ENCODE results near the gene TBC1D26.
A peak's percentile ranks its signal among the peaks of the same experiment; 100 is the strongest.
"Not testable (repeated sequence)": the region's sequence is repeated elsewhere in the genome, so short reads cannot be mapped to it uniquely, and the experiment has no call there.

The TBC1D26 gene

DNA sequence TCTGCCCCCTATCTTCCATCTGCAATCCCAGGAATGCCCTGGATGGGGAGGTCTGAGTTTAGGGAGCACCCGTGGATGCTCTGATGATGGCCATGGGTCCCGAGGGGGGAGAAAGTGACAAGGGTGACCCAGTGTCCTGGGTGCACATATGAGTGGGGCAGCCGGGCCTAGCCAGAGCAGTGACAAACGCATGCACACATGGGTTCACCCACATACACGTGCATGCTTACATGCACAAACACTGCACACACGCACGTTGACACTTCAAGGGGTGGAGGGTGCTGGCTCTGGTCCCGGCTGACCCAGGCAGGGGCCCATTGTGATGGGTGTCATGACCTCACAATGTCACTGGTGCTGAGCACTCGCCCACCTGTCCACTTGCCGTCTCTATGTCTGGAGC, at the start of gene TBC1D26:
Gene TBC1D26, plus strand, starts transcription at position 384 of the 400 bp plus-strand sequence. CDS start 3,066 bp downstream, outside the sequence.
- DNase-seq (ENCODE audit: low spot score) = not testable (repeated sequence)

DNA sequence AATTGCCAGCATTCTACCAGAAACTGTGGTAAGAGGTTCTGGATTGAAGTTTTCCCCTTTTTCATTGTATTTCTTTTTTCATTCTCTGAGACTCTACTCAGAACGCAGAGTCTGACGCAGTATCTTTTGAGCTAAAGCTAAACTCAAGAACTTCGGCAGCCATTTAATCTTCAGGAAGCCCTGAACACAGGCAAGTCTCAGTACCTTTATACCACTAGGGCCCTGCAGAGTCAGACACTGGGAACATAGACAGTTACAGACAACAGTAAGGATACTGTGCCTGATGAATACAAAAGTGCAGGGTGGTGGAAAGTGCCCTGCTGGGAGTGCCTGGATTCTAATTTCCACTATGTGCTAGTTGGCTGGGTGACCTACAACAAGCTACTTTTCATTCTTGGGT, 48.9 kb upstream of the TBC1D26 start:
- not testable (repeated sequence) for DNase-seq (ENCODE audit: low spot score)

DNA sequence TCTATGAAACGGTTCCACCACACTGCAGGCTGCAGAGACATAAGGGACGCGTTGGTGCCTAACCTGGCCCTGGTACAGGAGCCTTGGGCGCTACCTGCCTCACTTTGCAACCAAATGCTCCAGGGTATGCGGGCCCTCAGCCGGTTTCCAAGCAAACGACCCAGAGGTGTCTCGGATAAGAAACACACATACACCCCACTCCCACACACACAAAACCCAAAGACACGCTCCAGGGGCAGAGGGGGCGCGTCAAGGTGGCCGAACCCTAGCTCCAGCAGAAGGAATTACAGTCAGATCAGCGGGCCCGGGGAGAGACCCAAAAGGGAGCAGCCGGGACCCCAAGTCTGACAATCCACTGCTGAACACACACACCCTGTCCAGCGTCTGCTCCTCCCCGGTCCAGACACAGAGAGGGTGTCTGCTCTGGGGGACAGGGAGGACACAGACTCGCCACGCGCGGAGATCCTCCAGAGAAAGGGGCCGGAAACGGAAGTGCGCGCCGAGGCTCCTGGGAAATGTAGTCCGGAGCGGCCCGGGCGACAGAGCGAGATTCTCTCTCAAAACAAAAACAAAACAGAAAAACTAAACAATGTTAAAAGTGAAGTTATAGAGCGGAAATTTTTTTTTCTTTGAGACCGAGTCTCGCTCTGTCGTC, 48.1 kb upstream of the TBC1D26 start, which contains the start of gene TRIM16:
Gene TRIM16, minus strand, starts transcription at position 488 of the 655 bp plus-strand sequence. CDS start 32,702 bp downstream, outside the sequence.
- DNase-seq (ENCODE audit: low spot score) = peak; percentile 22

DNA sequence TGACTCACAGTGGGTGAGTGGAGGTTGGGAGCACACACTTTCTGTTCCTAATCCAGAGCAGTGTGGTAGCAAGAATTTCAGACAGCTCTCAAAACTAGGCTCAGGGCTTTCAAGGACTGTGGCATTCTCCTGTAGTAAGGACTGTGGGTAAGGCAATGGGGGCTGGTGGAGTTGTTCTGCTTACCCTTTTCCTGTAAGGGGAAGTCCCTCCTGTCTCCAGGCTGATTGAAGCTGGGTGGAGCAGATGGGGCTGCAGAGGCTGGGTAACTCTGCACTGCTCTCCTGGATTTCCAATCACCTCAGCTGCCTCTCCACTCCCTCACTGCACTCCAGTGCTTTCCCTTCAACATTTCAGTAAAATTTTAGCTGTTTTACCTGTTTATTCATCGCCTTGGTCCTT, 44.6 kb upstream of the TBC1D26 start:
- DNase-seq (ENCODE audit: low spot score) = not testable (repeated sequence)

DNA sequence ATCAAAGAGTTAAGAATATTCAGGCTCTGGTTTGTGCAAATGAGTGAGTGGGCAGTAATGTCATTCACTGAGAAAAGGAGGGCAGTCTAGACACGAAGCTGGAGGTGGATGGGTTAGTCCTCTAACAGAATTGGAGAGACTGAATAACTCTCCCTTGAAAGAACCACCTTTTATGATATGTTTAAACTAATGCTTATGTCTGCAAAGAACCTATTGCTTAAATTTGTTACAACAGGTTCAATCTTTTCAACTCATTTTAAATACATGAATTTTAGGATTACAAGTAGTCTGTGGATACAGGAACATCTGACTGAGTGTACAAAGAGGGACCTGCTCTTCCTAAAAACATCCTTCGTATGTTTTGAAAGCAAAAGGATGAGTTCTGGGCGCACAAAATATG, 33.1 kb upstream of the TBC1D26 start:
- DNase-seq (ENCODE audit: low spot score) = not testable (repeated sequence)

DNA sequence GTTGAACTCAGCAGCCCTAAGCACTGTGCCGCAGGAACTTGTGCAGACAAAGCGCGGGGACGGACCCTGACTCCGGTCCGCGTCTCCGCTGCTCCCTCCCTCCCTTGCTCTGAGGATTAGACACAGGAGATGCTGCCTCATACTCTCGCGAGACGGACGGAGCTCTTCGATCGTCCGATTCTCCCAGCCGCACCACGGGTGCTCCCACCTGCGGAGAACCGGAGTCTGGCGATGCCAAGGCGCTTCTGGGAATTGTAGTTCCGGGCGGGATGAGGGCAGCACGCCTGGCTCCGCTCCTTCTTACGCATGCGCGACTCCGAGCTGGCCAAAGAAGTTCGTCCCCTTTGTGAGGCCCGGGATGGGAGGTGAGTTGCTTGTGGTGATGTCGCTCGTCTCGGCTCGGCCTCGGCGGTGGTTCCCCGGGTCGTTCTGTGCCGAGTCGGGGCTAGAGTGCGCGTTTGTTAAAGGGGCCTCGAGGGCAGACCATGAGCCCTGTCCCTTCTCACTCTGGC, 32.6 kb upstream of the TBC1D26 start, which contains the start of gene ZNF286A:
Gene ZNF286A, plus strand, starts transcription at position 340 of the 512 bp plus-strand sequence. CDS start 578 bp downstream, outside the sequence.
- DNase-seq (ENCODE audit: low spot score) = peak; percentile 82

DNA sequence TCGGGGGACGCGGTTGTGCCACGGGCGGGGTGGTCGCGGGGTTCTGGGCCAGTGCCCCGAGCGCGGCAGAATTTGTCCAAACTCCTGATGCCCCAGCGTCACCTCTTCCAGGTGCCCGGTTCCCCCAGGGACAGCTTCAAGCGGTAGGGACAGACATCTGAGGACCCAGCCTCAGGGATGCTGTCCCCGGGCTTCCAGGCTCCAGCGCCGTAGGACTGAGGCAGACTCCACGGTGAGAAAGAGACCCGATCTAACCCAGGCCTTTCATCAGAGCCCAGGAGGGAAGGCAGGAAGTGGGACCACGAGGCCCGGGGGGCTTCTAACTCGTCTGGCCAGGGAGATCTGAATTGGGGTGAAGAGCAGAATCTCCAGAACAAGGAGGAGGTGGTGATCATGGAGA, 32.1 kb upstream of the TBC1D26 start:
- DNase-seq (ENCODE audit: low spot score) = not testable (repeated sequence)

DNA sequence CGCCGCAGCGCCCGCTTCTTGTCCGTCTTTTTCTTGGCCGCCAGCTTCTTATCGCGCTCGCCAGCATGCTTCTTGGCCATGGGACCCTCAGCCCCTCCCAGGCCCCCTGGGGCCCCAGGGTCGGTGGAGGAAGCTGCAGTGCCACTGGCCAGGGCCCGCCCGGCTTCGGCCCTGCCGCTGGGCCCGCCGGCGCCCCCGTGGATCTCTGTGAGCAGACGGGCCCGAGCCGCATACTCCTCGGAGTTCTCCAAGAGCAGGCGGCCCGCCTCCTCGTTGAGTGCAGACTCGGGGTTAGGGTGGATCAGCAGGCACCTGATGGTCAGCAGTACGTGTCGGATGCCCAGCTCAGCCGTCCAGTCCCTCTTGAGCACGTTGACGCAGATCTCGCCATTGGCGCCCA, 27.8 kb upstream of the TBC1D26 start:
- DNase-seq (ENCODE audit: low spot score) = not testable (repeated sequence)

DNA sequence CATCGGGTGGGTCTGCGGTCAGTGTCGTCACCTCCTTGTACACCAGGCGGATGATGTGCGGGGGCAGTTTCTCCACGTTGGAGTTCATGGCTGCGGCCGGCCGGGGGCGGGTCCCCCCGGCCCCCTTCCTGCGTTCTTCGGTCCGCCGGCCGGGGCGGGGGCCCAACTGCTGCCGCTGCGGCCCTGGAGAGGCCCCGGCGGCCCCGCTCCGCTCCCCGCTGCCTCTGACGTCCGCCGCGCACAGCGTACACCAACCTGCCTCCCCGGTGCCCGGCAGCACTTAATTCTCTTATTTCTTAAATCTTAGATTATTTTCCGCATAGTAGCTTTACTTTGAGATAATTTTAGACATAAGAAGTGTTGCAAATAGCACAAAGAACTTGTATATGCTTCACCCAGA, 27.3 kb upstream of the TBC1D26 start:
- not testable (repeated sequence) for DNase-seq (ENCODE audit: low spot score)

DNA sequence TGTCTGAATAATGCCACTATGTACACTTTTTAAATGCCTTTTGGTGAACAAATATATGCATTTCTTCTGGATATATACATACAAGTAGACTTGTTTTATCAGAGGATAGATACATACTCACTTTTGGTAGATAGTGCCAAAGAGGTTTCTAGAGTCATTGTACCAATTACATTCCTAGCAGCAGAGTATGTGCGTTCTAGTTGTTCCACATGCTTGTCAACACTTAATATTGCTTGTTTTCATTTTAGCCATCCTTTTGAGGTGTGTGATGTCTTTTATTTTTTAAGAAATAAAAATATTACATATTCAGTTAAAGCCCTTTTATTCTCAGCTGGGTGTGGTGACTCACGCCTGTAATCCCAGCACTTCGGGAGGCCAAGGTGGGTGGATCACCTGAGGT, 23.2 kb upstream of the TBC1D26 start:
- DNase-seq (ENCODE audit: low spot score) = not testable (repeated sequence)

DNA sequence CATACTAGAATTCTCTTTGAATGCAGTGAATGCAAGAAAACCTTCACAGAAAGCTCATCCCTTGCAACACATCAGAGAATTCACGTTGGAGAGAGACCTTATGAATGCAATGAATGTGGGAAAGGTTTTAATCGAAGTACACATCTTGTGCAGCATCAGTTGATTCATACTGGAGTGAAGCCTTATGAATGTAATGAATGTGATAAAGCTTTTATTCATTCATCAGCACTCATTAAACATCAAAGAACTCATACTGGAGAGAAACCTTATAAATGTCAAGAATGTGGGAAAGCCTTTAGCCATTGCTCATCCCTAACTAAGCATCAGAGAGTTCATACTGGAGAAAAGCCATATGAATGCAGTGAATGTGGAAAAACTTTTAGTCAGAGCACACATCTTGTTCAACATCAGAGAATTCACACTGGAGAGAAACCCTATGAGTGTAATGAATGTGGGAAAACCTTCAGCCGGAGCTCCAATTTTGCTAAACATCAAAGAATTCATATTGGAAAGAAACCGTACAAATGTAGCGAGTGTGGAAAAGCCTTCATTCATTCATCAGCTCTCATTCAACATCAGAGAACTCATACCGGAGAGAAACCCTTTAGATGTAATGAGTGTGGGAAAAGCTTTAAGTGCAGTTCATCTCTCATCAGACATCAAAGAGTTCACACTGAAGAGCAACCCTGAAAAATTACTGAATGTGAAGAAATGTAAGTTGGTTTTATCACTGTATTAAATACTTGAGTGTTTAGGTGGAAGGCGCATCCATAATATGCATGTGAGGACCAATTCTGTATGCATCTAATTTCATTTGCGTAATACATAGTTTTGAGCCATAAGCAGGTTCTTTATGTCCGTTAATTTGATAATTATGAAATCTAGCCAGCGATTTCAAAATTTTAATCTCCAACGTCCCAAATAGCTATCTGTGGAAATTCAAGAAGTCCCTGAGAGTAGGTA, 15.2 kb upstream of the TBC1D26 start:
- not testable (repeated sequence) for DNase-seq (ENCODE audit: low spot score)

DNA sequence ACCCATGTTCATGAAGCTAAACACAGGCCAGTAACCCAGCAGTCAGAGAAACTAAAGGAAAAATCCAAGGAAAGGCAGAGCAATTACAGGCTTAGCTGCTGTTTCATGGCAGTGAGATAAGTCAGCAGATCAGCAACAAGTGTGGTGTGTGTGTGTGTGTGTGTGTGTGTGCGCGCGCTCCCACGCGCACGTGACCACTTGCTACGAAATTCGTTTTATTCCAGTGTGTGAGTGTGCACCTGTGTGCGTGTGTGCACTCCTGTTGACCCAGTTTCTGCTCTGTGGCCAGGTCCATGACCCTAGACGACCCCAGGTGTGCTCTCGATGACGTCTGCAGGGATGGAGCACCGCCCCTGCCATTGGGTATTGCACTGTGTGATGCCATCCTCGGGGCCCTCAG, 1.5 kb upstream of the TBC1D26 start:
- DNase-seq (ENCODE audit: low spot score) = not testable (repeated sequence)

DNA sequence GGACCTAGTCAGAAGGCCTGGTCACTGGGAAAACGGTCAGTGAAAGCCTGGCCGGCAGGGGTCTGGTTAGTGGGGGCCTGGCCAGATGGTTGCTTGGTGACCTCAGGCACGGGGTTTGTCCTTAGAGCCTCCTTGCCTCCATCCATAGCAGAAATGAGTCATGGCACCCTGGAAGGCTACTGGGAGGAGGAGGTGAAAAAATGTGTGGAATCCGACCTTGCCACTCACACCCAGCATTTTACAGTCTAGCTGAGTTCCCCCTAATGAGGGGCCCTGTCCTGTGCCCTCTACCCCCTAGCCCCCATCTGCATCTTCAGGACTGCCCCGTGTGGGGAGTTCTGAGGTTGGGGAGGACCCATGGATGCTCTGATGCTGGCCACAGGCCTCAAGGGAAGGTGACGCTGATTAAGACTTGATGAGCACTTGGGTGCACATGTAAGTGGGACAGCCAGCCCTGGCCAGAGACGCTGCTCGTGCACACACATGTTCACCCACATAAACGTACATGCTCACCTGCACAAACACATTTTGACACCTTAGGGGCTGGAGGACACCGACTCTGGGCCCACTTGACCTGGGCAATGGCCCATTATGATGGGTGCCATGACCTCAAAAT, 1.2 kb downstream of the TBC1D26 start:
- not testable (repeated sequence) for DNase-seq (ENCODE audit: low spot score)

DNA sequence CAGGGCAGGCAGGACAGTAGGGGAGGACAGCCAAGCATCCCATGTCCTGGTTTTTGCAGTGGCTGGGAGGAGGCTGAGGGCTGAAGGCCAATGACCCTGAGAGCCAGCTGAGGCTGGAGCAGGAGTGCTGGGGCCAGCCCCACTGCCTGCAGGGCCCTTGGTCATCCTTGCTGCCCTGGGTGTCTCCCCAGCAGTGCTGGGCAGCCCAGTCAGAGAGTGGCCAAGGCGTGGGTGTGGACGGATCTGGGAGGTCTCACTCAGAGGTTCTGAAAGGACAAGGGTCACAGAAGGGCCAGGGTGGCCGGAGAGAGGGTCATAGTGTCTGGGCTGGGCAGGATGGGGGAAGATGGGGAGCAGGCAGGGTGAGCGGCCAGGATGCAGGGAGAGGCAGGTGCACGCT, 4.5 kb downstream of the TBC1D26 start:
- not testable (repeated sequence) for DNase-seq (ENCODE audit: low spot score)

DNA sequence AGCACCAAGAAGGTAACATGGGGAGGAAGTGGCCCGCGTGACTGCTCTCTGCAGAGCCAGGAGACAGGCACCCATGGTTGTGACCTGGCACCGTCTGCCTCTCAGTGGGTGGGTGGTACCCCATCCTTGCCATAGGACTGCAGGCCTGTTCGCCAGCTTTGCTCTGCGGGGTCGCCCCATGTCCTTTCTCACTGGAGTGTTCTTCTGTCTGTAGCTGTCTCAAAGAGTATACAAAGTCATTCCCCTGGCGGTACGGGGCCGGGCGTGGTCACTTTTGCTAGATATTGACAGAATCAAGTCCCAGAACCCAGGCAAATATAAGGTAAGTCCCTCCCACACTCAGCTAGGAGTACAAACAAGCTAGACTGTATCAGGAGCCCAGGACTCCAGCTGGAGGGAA, 6.0 kb downstream of the TBC1D26 start:
- no peak for DNase-seq (ENCODE audit: low spot score)

DNA sequence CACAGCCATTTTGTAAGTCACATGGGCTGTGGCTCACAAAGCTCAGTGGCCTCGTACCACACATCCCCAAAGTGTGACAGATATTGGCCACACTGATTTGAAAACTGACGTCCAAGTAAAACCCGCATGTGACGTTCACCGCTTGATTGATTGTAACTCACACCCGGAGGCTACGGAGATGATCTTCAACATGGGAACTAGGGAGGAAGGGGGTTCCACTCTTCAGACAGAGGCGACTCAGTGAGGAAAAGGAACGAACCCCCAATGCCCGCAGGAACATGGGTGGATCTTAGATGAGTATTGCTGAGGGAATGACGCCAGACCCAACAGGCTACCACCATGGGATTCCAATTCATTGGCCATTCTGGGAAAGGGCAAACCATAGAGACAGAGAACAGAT, 7.2 kb downstream of the TBC1D26 start:
- not testable (repeated sequence) for DNase-seq (ENCODE audit: low spot score)

DNA sequence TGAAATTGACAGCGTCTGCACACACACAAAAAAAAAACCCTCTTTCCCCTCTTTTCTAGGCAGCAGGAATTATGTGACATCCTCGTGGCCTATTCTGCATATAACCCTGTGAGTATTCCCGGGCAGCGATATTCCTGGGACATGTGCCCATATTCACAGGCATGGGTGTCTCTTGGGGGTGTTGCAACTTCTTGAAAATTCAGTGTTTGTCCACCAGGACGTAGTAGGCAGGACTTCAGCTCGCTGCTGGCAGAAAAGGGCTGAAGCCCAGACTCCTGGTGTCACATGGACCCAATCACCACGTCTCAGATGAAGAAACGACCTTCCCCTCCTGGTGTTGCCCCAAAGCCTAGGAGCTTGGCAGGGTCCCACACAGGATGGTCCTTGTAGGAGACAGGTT, 8.0 kb downstream of the TBC1D26 start:
- not testable (repeated sequence) for DNase-seq (ENCODE audit: low spot score)

DNA sequence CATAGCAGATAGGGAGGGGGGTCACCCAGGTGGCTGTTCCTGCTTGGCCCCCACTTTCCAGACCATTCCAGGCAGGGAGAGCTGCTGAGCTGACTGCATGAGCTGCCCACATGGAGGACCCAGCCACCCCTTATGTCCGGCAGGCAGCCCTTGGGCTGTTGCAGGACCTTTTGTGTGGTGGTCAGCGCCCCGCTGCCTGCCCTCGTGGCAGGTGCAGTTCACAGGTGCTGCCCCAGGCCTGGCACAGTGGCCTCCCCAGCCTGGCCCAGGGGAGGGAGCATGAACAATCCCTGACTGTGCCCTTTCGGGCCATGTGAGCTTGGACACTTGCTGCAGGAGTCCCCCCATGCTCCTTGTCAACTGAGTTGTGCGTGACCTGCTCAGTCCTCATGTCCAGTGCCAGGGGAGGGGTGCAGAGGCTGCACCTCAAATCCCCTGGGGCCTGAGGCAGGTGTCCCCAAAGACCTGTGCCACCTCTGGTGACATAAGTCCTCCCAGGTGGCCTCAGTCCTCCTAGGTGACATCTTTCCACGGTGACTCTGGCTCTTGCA, 8.6 kb downstream of the TBC1D26 start:
- no peak for DNase-seq (ENCODE audit: low spot score)

DNA sequence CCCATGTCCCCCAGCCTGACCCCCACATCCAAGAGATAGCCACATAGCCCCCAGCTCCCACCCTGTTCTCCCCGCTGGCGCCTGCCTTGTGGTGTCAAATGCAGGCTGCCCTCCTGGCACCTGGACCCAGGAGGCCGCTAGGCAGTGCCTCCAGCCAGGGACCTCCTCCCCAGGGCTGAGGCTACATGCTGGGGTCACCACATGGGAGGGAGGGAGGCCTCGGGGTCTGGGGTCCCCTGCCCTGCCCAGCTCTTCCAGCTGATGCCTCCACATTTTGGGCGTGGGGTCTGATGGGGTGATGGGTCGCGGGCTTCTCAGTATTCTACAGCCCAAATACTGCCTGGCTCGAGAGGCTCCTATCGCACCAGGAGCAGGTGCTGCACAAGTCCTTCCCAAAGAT, 9.5 kb downstream of the TBC1D26 start:
- DNase-seq (ENCODE audit: low spot score) = no peak

DNA sequence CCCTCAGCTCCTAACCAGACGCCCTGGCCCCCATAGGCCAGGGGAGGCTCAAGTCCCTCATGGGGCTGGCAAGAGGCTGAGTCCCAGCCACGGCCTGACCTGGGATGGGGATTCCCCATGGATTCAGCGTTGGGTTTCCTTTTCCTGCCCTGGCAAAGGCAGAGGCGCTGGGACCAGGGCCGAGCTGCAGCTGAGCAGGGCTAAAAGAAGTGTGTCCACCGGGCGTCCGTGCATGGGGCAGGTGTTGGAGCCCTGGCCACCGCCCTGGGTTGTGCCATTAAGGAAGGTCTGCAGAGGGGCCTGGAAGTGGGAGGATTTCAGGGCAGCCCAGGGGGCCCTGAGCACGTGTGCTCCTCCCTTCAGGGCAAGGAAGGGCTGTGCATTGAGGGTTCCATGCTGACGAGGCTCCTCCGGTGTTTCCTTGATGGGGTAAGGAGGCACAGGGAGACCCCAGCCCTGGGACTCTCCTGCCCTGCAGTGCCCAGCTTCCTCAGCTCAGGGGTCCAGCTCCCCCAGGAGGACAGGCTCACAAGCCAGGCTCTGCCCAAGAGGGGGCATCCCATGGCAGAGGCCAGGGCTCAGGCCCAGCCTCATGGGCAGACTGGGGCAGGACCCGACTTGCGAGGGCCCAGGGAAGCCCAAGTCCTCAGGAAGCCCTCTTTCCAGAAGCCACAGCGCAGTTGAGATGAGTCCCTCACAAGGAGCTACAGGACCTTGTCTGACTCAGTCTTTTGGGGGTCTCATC, 10.1 kb downstream of the TBC1D26 start:
- no peak for DNase-seq (ENCODE audit: low spot score)

DNA sequence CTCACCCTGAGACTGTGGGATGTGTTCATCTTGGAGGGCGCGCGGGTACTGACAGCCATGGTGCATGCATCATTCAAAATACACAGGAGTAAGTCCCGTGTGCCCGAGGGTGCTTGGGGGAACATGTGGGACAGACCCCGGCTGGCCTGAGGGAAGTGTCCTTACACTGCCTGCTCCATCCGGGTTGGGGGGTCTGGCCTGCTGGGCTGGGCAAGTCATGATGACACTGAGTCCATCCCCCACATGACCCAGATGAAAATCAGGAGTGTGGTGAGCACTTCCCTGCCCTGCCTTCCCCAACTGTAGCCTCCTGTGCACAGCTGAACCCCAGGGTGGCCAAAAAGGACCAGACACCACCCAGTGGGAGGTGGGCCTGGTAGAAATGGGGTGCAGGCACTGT, 10.8 kb downstream of the TBC1D26 start:
- DNase-seq (ENCODE audit: low spot score) = no peak
